GM19328 (cell line): ENCODE data around the gene PRDM16.

Experiments
- ATAC-seq: cut with Tn5 transposase; IDR thresholded peaks from one replicate; pipeline ENCODE4 v1.9.1; 2021; ENCODE audit warnings: mild to moderate bottlenecking, moderate library complexity; ENCODE audit not compliant: unreplicated experiment

PRDM16 gene

DNA sequence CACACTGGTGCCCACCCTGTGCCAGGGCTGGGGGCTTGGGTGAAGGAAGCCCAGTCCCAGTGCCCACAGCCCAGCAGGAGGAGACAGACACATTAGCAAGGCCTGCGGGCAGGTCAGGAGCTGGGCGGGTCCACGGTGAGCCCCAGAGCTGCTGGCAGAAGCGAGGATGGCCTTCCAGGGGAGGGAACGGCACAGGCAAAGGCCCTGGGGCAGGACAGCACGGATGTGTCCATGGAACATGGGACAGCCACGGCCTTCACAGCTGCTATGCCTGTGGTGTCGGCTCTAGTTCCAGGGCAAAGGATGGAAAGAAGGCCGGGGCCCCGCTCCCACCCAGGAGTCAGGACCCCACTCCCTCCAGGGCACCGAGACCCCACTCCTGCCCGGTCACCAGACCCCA is 220.5 kb downstream of the PRDM16 start:
- no peak for ATAC-seq

- no peak for ATAC-seq
Measured at GRCh38 chr1:3290438-3290837, 221.4 kb downstream of the PRDM16 start.

DNA sequence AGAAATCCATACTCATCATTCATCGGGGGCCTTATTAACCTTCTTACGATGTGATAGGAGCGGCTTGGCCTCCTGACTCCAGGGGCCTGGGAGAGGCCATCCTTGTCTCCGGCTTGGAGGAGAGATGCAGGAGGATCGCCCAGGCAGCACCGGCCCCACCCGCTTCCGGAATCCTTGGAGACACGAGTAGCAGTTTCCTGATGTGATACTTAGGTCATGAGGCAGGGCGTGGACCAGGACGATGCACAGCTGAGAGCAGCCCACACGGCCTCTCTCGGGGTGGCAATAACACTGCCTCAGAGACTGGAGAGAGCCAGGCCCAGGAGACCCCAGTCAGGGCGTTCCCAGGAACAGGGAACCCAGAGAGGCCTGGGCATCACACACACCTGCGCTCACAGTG is 221.9 kb downstream of the PRDM16 start:
- ATAC-seq, result no peak

DNA sequence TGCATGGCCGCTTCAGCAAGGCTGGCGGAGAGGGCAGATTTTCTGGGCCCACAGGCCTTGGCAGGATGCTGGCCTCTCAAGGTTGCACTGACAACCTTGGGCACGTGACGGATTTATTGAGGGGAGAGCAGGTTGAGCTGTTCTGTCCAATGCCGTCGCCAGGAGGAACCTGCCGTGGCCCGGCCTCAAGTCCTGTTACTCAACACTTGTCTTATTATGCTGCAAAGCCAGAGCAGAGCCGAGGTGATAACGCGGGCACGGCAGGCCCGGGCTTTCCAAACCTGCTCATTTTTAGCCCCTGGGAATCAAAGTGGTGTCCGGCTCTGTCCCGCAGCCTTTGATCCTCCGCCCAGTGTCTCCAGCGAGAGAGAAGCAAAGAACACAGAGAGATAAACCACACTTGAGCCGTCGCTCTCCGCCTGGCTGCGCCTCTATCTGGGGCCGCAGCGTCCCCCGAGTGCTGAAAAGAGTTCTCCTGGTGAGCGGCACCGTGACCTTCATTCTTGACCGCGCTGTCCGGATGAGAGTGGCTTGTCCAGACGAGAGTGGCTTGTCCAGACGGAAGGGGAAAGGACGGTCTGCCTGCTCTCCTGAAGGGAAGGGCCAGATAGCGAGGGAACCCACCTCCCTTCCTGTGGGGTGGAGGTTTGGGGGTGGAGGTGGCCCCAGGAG is 223.2 kb downstream of the PRDM16 start:
- ATAC-seq, result no peak

DNA sequence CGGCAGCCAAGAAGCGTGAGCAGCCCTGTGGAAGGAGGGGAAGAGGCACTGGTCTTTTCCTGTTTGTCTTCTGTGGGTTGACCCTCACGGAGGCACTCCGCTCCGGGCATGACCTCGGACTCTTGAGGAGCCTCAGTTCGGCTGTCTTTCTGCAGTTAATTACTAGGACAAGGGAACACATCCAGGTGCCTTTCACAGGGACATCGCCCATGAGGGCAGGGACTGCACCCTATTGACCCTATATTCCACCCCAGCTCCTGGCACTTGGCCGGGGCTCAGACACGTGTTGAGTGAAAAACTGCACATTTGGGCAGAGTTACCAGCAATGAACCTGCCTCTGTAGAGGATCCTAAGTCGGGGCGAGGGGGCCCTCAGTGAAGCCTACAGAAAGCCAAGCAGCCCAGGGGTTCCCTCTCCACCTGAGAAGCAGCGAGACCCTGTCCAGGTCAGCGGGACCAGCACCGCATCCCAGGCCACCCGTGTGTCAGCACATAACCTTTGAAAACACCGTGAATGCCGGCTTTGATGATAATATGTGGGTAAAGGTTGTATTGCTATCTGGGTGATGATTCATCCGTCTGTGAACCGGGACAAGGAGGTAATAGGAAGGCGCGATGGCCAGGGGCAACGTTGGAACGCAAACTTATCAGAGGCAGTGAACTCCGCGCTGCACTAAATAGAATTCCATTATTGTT is 224.0 kb downstream of the PRDM16 start:
- no peak for ATAC-seq

DNA sequence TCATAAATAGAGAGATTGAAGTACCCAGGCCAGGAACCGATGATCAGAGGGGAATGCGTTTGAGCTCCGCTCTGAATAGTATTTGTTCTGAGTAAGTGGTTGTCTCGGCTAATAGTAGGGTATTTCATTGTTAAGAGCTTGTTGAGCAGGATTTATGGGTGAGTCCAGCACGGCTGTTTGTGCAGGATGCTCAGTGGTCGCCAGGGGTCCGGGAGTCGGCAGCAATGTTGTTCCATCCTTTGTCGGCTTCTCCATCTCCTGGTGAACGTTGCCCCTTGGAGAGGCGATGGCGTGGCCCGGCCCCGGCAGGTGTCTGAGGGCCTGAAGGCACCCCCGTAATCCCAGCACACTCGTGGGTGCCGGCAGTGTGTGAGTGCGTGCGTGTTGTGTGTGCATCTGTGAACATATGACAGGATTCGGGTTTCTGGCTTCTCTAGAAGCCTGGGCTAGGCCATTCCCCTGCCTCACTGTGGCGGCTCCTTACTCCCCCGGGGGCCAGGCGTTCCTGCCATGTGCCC is 224.6 kb downstream of the PRDM16 start:
- ATAC-seq, result no peak

DNA sequence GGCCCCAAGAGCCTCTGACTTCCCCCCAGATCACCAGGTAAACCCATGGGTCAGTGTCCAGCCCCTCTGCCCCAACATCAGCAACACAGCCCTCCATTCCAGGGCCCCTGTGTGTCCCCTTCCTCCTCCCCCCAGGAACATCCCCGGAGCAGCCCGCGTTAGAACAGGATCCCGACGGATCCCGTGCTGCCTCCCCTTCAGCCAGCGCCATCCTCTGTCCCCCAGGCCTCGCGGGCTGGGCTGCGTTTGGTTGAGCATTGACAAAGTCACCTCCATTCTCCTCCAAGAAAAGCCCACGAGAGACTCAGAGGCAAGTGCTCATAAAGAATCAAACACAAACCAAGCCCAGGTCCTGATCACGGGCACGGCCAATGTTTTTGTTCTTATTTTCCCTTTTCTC is 225.4 kb downstream of the PRDM16 start:
- no peak for ATAC-seq

GRCh38 chr1:3295846-3296245 is 226.8 kb downstream of the PRDM16 start:
- no peak for ATAC-seq

DNA sequence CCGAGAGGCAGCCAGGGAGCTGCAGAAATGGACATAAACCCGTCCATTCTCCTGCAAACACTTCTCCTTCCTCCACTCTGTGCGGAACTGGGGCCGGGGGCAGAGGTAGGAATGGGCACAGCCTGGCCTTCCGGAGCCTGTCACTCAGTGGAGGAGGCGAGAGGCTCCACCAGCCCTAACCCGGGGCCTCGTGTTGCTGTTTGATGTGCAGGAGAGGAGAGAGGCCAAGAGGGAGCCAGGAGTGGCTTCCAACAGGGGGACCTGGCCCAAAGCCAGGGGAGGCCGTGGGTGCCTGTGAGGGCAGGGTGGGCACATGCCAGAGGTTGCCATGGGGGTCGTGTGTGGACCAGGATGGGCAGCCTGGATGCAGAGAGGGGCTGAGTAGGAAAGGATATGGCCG is 227.3 kb downstream of the PRDM16 start:
- no peak for ATAC-seq

- ATAC-seq, result no peak
Measured at GRCh38 chr1:3296826-3297225, 227.8 kb downstream of the PRDM16 start.

GRCh38 chr1:3297756-3298155 is 228.8 kb downstream of the PRDM16 start:
- no peak for ATAC-seq

DNA sequence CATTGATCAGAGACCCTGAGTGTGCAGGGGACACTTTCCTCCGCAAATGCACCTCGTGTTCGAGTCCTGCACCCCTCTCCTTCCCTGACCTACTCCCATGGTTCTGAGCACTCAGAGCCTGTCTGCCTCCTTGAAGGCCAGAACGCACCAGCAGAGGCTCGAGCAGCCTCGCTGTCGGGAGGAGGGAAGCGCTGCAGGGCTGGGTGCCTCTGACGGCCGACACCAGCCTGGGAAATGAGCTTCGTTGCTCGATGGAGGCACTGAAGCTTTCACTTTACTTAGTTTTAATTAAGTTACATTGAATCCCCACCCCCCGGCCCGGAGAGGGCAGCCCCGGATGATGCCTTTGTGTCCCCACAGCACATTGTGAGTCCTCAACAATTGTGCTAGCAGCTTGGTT is 229.2 kb downstream of the PRDM16 start:
- ATAC-seq, result no peak

DNA sequence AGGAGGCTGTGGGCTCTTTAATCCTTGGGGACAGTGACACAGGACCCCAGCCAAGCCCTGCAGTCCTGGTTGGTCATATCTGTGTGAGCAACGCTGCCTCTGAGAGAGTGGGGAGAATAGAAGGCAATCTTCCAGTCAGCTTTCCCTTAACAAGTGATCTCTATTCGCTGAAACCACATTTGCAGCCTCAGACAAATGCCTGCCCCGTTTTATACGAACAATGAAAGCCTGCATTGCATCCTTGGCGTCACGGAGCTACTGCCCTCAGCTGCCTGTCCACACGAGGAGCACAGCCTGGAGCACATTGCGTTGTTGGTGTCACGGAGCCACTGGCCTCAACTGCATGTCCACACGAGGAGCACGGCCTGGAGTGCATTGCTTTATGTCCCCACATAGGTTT is 235.2 kb downstream of the PRDM16 start:
- ATAC-seq, result no peak

- no peak for ATAC-seq
Measured at GRCh38 chr1:3304692-3305091, 235.7 kb downstream of the PRDM16 start.

DNA sequence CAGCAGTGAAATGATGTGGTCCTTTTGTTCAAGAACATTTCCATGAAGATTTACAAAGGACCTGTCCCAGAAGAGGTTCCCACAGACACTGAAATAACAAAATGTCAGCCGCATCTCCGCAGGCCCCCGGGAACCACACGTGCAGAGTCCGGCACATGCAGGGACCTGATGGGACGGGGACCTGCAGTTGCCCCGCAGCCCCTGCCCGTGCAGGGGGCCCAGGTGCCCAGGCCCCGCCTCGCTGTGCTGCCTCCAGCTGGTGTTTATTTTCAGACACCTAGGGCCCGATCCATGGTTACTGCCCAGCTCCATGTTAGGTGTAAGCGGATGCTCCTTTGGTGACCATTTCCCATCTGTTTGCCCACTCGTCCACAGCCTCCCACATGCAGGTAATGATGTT is 236.2 kb downstream of the PRDM16 start:
- ATAC-seq, result no peak

DNA sequence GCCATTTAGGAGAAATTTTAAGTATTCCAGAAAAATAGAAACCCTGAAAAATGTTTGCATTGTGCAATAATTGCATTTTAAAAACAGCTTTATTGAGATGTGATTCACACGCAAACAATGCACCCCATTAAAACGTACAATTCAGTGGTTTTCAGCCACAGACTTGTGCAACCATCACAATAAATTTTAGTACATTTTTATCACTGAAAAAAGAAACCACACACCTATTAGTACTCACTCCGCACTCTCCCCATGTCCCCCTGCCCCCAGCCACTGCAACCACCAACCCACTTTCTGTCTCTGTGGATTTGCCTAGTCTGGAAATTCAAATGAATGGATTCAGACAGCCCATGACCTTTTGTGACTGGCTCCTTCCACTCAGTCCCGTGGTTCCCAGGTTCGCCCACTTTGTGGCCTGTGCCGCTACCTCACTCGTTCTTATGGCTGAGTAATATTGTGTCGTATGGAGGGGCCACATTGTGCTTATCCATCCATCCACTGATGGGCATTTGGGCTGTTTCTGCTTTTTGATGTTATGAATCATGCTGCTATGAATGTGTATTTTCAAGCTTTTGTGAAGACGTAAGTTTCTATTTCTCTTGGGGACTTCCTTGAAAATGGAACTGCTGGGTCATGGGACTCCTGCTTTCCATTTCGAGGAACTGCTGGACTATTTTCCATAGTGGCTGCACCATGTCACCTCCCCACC is 237.7 kb downstream of the PRDM16 start:
- ATAC-seq, result no peak

- no peak for ATAC-seq
Measured at GRCh38 chr1:3307359-3307758, 238.4 kb downstream of the PRDM16 start.

DNA sequence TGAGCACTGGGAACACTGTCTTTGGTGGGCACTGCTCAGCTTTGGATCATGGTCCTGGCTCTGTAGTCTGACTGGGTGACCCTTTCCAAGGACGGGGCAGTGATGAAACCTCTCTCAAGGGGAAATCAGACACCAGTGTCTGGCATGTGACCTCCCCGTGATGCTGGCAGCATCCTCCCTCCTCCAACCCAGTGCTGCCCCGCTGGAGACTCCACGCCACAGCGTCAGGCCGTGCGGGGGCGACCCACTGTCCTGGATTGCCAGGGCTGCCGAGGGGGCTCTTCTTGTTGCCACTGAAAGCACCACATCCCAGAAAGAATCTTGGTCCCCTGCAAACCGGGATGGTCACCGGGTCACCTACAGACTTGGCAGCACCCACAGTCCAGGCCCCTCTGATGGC is 239.1 kb downstream of the PRDM16 start:
- ATAC-seq, result no peak

GRCh38 chr1:3310718-3311400 is 241.9 kb downstream of the PRDM16 start:
- no peak for ATAC-seq

GRCh38 chr1:3311711-3312110 is 242.7 kb downstream of the PRDM16 start:
- ATAC-seq, result no peak

DNA sequence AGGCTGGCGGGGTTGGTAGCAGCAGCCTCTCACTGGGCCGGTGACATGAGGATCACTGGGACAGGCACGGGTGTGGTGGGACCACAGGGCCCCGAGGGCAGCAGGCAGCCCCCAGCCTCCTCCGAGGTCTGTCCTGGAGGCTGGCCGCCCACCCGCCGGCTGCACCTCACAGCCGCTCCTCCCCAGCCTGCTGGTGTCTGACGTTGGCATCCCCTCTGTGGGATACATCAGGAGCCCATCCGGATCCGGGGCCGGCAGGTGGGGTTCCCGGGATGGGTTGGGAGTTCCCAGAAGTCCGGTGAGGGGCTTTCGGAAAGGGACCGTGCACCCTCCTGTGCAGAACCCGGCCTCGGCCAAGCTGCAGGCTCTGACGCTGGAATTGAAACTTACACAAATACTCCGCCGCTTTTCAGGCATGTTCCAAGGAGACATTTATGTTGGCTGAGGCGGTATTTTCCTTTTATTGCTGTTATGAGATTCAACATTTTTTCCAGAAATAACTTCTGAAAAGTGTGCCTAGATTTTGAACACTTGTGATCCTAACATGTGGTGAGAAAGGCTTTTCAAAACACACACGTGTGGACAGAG is 243.4 kb downstream of the PRDM16 start:
- ATAC-seq, result no peak
